HepG2 (cell line): ENCODE results near the gene CIROP. TPM values are rescaled to one million over a fixed set of nuclear protein-coding genes. Genes with fewer than 3 reads are reported as not detected.

Source experiments
- ATF3 ChIP-seq: sonication (generic); formaldehyde crosslinking; IDR thresholded peaks from 2 replicates; pipeline ENCODE4 v1.4.0; 2020; ENCODE audit warnings: missing genetic modification reagents
- BCLAF1 ChIP-seq: fragments of 450-650 bp; IDR thresholded peaks from 2 replicates; pipeline ENCODE4 v1.6.1; 2017; ENCODE audit warnings: mild to moderate bottlenecking
- DRAP1 ChIP-seq: IDR thresholded peaks from 2 replicates; pipeline ENCODE4 v1.6.1; 2016; ENCODE audit warnings: missing genetic modification reagents, missing compliant biosample characterization
- ELF3 ChIP-seq: IDR thresholded peaks from 2 replicates; pipeline ENCODE4 v1.6.1; 2016; ENCODE audit warnings: missing genetic modification reagents, missing compliant biosample characterization
- FOXA1 ChIP-seq, 2 experiments: fragments of 450-650 bp in 1 of 2; sonication (generic) in 1 of 2; formaldehyde crosslinking in 1 of 2; IDR thresholded peaks; 2 replicates each; pipeline versions ENCODE4 v1.4.0 to v1.6.1; 2016 to 2020; ENCODE audit warnings: missing genetic modification reagents in 1 of 2
- FOXM1 ChIP-seq: sonication (generic); formaldehyde crosslinking; IDR thresholded peaks from 2 replicates; pipeline ENCODE4 v1.5.0; 2020; ENCODE audit warnings: missing genetic modification reagents
- GATA4 ChIP-seq: sonication (generic); IDR thresholded peaks from 2 replicates; pipeline ENCODE4 v1.6.1; 2016; ENCODE audit warnings: antibody characterized with exemption, low read depth, borderline replicate concordance
- MED1 ChIP-seq: sonication (generic); formaldehyde crosslinking; IDR thresholded peaks from 2 replicates; pipeline ENCODE4 v1.4.0; 2020; ENCODE audit warnings: missing genetic modification reagents
- MTERF4 ChIP-seq: sonication (generic); formaldehyde crosslinking; IDR thresholded peaks from 2 replicates; pipeline ENCODE4 v1.8.0; 2023; ENCODE audit warnings: mild to moderate bottlenecking, missing genetic modification reagents
- NCOA1 ChIP-seq: sonication (generic); formaldehyde crosslinking; IDR thresholded peaks from 2 replicates; pipeline ENCODE4 v1.9.0; 2021; ENCODE audit warnings: missing genetic modification reagents
- NFE2L2 ChIP-seq: fragments of 150-350 bp; IDR thresholded peaks from 2 replicates; pipeline ENCODE4 v1.6.1; 2014; ENCODE audit warnings: low read length
- NFIC ChIP-seq: IDR thresholded peaks from 2 replicates; pipeline ENCODE4 v1.6.1; 2012; ENCODE audit warnings: mild to moderate bottlenecking, low read length, inconsistent platforms
- PAWR ChIP-seq: sonication (generic); formaldehyde crosslinking; IDR thresholded peaks from 2 replicates; pipeline ENCODE4 v1.4.0; 2020; ENCODE audit warnings: missing genetic modification reagents, mild to moderate bottlenecking, borderline replicate concordance
- TAF1 ChIP-seq: sonication (generic); formaldehyde crosslinking; IDR thresholded peaks from 2 replicates; pipeline ENCODE4 v1.4.0; 2020; ENCODE audit warnings: missing genetic modification reagents
- THAP11 ChIP-seq: IDR thresholded peaks from 2 replicates; pipeline ENCODE4 v1.6.1; 2016; ENCODE audit warnings: missing biosample characterization, missing genetic modification reagents
- ZC3H4 ChIP-seq: sonication (generic); formaldehyde crosslinking; IDR thresholded peaks from 2 replicates; pipeline ENCODE4 v1.4.0; 2020; ENCODE audit warnings: missing genetic modification reagents, borderline replicate concordance
- ZNF281 ChIP-seq: sonication (generic); formaldehyde crosslinking; IDR thresholded peaks from 2 replicates; pipeline ENCODE4 v1.4.0; 2020; ENCODE audit warnings: missing genetic modification reagents, borderline replicate concordance
- ZNF331 ChIP-seq: sonication (generic); formaldehyde crosslinking; IDR thresholded peaks from 2 replicates; pipeline ENCODE4 v1.4.0; 2020; ENCODE audit warnings: missing genetic modification reagents
- ZNF343 ChIP-seq: sonication (generic); formaldehyde crosslinking; IDR thresholded peaks from 2 replicates; pipeline ENCODE4 v1.4.0; 2020; ENCODE audit warnings: mild to moderate bottlenecking, missing genetic modification reagents
- ZNF577 ChIP-seq: sonication (generic); formaldehyde crosslinking; IDR thresholded peaks from 2 replicates; pipeline ENCODE4 v1.4.0; 2020; ENCODE audit warnings: mild to moderate bottlenecking, low read depth, missing genetic modification reagents, borderline replicate concordance
- ZNF720 ChIP-seq: sonication (generic); formaldehyde crosslinking; IDR thresholded peaks from 2 replicates; pipeline ENCODE4 v1.4.0; 2020; ENCODE audit warnings: missing genetic modification reagents
- ZNF746 ChIP-seq: sonication (generic); formaldehyde crosslinking; IDR thresholded peaks from 2 replicates; pipeline ENCODE4 v1.8.0; 2022; ENCODE audit warnings: mild to moderate bottlenecking, missing genetic modification reagents
- polyA plus RNA-seq, 8 experiments: library from polyadenylated mRNA; depleted of rRNA in 3 of 8; stranded (reverse) in 7 of 8; unstranded in 1 of 8; fragments of >200 nt; fragmentation: Illumina TruSeq in 4 of 8; extraction: Trizol in 4 of 8; gene quantifications; 2 replicates each; pipeline versions ENCODE4 v1.2.1 to v1.2.3, GENCODE V29; 2011 to 2016; ENCODE audit warnings: low read depth in 4 of 8, missing spikeins in 1 of 8, mixed read lengths in 1 of 8; ENCODE audit not compliant: insufficient read depth in 1 of 8
- total RNA-seq, 5 experiments: library from RNA; depleted of rRNA; stranded (reverse); fragments of >200 nt; fragmentation: Illumina TruSeq; extraction: Trizol; gene quantifications; 2 replicates each; pipeline ENCODE4 v1.2.3, GENCODE V29; 2016; ENCODE audit warnings: low read depth in 1 of 5

The CIROP gene
- total and polyA plus RNA-seq, 2 of the 13 experiments (the other 11 are each of a cell fraction or from before 2014, with no cell fraction given) = 0.07 TPM; not detected in 1

- peak; percentile 98 for TF ChIP-seq TAF1 (CRISPR knock-in tag)
- peak; percentile 89 for TF ChIP-seq THAP11 (CRISPR knock-in tag)
- peak; percentile 37; the same call in 1 of the 2 replicates for TF ChIP-seq ZNF577
- peak; percentile 56; the same call in 1 of the 2 replicates for TF ChIP-seq ZNF343 (CRISPR knock-in tag)
- TF ChIP-seq NFIC = peak; percentile 21; the same call in 1 of the 2 replicates
- TF ChIP-seq GATA4 = no peak
- peak; percentile 88; the same call in 1 of the 2 replicates for TF ChIP-seq ZC3H4
- TF ChIP-seq FOXM1 = no peak
- peak; percentile 91 for TF ChIP-seq ZNF331
- no peak; the same call in 1 of the 2 replicates for TF ChIP-seq ATF3 (CRISPR knock-in tag)
- TF ChIP-seq NCOA1 (CRISPR knock-in tag) = peak; percentile 88
- peak; percentile 93 for TF ChIP-seq ZNF281
- TF ChIP-seq DRAP1 = peak; percentile 82
- peak; percentile 70 for TF ChIP-seq MED1 (CRISPR knock-in tag)
- no peak for TF ChIP-seq NFE2L2
- TF ChIP-seq BCLAF1 = no peak
- peak; percentile 65; the same call in 1 of the 2 replicates for TF ChIP-seq PAWR (CRISPR knock-in tag)
- peak; percentile 97 for TF ChIP-seq MTERF4 (CRISPR knock-in tag)
- peak; percentile 69 for TF ChIP-seq ELF3 (CRISPR knock-in tag)
- TF ChIP-seq FOXA1 (IDR thresholded peaks at IDR 0.05) = no peak
- TF ChIP-seq FOXA1 (CRISPR knock-in tag; IDR thresholded peaks at IDR 0.05) = peak; percentile 41; the same call in 1 of the 2 replicates
- TF ChIP-seq ZNF746 = peak; percentile 60; the same call in 1 of the 2 replicates
- no peak for TF ChIP-seq ZNF720 (CRISPR knock-in tag)
Measured at GRCh38 chr14:23071244-23071920, 33.4 kb downstream of the CIROP start (continued).
